GM19468 (cell line): ENCODE measurements around the gene ULBP3.
"Not testable (repeated sequence)": the region's sequence is repeated elsewhere in the genome, so short reads cannot be mapped to it uniquely, and the experiment has no call there.

ENCODE experiments used
- ATAC-seq: cut with Tn5 transposase; IDR thresholded peaks from one replicate; pipeline ENCODE4 v1.9.1; 2021; ENCODE audit warnings: mild to moderate bottlenecking, moderate library complexity, moderate number of reproducible peaks; ENCODE audit not compliant: unreplicated experiment; ENCODE audit errors: extremely low read depth

The ULBP3 gene

DNA sequence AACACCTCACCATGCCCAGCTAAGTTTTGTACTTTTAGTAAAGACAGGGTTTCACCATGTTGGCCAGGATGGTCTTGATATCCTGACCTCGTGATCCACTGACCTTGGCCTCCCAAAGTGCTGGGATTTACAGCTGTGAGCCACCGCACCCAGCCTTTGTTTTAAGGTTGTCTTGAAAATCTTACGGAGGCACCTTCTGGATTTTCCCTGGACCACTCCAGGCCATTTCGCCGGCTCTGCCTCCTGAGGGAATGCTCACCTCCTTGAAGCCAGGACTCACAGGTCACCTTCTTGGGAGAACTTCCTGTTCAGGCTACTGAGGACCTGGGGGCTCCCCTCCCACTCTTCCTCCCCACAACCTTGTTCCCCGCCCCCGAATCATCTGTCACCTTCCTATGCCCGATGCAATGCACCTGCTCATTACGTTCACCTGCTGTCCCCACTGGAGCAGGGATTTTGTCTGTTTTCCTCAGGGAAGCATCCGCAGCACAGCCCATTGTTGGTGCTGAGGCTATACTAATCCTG lies 24.2 kb downstream of the ULBP3 start:
- ATAC-seq = no peak

DNA sequence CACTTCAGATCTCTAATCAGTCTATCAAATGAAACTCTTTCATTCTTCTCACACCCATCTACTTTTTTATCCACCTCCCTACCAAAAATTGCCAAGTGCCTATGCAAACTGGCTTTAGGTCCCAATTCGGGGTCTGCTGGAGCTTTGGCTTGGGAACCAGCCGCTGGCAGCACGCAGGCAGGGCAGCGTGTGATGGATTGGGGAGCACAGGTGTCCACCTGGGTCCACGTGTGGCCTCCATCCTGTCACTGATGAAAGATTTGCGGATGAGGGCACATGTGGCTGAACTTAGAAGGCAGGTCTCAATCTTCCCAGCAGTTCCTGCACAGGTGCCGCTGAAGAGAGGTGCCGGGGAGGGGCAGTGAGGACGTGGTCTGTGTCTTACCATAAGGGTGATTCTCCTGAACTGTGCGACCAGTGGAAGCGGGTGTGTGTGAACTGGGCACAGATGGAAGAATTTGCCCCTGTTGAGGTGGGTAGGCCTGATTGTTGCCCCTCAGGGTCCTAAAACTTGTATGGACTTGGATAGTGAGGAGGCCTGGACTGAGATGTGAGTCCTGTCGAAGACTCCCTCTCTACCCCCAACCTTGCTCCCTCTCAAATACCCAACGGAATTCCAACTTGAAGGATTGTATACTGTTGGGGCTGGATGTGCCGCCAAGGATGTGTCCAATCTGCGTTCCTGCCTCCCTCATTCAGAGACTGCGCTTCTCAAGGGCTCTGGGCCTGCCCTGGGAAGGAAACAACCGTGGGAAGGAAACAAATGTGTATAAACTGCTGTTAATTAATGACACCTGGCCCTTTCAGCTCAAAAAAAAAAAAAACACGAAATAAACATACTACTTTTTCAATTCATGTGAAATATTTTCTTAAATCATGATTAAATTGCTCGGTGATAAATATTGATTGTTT lies 25.2 kb downstream of the ULBP3 start:
- ATAC-seq = no peak

DNA sequence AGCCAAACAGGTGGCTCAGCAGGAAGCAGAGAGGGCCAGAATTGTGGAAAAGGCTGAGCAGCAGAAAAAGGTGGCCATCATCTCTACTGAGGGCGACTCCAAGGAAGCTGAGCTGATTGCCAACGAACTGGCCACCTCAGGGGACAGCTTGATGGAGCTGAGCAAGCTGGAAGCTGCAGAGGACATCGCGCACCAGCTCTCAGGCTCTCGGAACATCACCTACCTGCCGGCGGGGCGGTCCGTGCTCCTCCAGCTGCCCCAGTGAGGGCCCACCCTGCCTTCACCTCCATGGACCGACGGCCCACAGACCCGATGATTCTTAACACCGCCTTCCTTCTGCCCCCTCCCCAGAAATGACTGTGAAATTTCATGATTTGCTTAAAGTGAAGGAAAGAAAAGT lies 25.8 kb downstream of the ULBP3 start:
- ATAC-seq = no peak

DNA sequence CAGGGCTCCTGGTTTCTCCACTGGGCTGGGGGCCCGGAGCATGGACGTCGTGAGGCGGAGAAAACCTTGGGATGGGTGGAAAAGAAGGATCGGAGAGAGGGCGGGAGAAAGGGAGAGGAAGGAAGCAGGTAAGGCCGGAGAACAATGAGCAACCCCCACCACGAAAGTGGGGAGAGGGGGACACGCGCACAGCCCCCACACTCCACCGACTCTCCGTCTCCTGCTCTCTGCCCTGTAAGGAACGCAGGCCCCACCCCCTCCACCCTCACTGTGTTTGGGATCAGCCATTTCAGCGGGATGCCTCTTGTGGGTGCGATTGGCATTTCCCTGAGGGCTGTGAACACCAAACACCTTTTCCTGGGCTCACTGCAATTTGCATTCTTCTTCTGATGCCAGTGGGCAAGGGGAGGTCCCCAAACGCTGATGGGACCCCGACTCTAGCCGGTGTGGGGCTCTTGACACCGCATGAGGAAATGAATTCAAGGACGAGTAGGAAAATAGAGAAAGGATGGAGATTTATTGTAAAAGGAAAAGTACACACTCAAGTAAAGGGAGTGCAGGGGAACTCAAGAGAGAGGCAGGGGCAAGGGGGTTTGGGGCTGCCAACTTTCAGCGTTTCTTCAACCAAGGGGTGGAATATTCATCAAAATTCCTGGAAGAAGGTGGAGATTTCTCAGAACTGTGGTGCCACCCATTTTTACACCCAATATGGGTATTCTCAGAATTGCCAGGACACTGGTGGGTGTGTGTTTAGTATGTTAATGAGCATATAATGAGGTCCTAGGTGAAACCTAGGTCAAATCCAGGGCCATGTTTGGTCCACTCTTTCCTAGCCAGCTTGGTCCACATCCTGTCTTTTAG lies 30.5 kb downstream of the ULBP3 start:
- no peak for ATAC-seq

DNA sequence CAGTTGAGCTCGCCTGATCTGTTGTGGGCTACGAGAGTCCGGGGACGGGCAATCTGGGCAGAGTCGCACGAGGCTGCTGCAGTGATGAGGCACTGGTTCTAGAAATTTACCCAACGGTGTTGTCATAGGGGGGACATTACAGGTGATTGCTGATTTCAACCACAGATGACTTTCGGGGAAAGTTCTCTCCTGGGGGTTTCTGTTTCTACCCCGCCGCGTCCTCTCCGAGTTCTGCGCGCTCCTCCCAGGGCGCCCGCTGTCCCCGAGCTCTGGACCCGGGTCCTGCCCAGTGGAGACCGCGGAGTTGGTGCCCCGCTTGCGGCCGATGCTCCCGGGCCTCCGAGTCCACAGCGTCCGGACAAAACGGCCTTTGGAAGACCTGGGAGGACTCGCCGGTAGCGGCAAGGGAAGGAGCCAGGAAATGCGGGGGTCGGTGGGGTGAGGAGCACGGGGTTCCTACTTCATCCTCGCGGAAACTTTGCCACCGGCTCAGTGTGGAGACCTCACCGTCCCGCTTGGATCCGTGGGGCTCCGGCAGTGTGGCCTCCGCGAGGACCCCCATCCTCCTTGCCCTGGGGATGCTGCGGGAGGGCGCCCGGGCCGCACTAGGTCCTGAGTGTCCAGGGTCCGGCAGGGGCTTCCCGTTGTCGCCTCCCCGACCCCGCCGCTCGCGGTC lies 31.3 kb downstream of the ULBP3 start:
- no peak for ATAC-seq

DNA sequence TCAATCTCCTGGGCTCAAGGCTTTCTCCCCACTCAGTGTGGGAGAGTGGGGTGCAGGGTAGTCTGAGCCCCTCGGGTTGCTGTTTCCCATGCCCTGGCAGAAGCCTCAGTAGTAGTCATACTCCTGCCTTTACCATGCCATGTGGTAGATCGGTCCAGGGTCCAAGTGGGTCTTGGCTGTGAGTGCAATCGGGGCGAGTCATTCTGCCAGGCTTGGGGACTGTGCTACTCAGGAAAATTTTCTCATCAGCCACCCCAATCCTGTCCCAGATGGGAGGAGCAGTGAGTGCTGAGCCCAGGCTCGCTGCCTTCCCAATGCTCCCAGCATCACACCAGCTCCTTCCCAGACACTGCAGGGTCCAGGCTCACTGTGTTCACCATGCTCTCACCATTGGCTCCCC lies 32.8 kb downstream of the ULBP3 start:
- ATAC-seq = no peak

DNA sequence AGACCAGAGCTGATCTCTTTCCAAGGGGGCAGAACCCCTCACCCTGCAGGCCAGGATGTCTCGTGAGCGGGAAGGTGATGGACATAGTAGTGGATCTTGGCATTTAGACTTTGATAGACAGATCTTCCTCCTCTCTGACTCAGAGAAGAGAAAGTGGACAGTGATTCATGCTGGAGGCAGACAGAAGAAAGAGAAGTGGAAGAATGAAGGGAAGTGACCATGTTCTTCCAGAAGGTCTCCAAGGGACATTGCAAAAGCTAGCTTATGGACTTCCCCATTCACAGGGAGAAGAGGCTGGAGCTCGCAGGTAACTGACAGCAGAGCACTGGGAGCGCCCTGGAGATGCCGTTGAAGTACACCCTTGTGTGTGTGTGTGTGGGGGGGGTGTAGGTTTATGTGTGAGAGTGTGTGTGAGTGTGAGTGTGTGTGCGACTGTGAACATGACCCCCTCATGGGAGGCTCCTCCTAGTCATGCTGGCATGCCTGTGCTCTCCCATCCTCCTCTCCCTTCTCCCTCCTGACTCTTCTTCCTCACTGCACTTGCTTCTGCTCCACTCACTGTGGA lies 35.6 kb downstream of the ULBP3 start:
- no peak for ATAC-seq

DNA sequence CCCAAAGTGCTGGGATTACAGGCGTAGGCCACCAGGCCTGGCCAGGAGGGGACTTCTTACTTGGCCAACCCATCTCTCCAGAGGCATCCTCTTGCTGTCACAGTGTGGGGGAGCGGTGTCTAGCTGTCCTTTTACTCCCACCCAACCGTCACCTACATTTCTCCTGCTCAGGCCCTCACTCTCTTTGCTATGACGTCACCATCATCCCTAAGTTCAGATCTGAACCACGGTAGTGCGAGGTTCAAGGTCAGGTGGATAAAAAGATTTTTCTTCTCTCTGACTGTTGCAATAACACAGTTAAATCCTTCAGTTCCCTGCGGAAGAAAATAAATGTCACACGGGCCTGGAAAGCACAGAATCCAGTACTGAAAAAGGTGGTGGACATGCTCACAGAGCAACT lies 36.3 kb downstream of the ULBP3 start:
- no peak for ATAC-seq

DNA sequence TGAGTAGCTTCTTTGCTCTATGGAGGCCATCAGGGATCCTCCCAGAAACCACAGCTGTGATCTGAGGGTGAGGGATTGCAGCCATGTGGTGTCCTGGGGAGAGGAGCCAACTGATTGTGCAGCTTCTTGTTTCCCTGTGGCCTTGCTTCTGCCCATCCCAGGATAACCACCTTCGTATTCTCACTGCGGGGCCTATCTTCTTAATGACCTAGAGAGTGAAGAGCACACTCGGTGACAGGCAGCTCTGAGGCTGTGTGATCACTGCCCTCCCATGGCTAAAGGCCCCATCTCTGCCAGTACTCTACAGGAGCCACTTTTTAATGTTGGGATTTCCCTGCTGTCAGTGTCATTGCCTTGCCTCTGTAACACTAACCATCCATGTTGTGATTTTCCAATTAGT lies 38.3 kb downstream of the ULBP3 start:
- no peak for ATAC-seq

DNA sequence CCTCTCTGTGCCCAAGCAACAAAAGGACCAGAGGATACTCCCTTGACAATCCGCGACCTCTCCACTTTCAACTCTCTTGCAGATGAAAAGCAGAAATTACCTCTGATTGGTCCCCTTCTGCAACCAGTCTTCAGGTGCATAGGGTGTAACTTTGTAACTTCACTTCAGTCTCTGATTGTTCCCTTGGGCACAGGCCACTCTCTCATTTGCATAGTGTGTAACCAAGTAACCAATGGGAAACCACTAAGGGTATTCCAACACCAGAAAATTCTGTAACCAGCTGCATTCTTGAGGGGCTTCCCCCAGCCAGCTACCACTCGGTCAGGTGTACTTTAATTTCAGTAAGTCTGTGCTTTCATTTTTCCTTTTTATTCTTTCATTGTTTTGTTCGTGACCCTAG lies 39.2 kb downstream of the ULBP3 start:
- no peak for ATAC-seq

DNA sequence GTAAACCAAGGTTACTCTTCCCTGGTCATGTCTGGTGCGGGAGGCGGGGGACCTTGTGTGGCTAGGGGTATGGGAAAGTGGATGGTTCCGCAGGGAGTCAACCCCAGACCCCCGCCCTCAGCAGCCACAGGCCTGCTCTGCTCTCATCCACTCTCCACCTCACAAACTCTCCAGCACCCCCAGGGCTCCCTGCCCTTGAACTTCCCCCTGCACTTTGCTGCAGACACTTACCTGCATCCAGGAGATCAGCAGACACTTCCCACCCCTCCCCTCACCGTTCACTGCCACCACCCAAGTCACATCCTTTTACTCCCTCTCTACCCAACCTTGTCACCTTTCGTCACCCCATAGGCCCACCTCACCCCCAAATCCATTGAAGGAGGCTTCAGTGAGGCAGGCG lies 39.6 kb downstream of the ULBP3 start:
- no peak for ATAC-seq

DNA sequence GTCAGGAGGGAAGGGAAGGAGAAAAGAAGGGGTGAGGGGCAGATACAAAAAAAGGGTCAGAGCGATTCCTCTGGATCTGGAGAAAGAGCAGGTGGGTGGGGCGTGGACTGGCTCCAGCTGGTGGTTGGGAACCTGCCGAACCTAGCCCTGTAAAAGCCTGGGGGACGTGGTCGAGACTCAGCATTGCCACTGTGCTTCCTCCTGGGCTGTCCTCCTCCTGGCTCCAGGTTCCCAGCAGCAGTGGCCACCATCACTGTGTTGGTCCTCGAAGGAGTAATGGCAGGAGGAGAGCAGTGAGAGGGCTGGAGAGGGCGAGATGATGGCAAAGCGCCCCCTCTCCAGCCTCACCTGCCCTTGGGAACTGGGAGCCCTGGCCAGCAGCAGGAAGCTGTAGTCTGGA lies 40.1 kb downstream of the ULBP3 start:
- no peak for ATAC-seq

DNA sequence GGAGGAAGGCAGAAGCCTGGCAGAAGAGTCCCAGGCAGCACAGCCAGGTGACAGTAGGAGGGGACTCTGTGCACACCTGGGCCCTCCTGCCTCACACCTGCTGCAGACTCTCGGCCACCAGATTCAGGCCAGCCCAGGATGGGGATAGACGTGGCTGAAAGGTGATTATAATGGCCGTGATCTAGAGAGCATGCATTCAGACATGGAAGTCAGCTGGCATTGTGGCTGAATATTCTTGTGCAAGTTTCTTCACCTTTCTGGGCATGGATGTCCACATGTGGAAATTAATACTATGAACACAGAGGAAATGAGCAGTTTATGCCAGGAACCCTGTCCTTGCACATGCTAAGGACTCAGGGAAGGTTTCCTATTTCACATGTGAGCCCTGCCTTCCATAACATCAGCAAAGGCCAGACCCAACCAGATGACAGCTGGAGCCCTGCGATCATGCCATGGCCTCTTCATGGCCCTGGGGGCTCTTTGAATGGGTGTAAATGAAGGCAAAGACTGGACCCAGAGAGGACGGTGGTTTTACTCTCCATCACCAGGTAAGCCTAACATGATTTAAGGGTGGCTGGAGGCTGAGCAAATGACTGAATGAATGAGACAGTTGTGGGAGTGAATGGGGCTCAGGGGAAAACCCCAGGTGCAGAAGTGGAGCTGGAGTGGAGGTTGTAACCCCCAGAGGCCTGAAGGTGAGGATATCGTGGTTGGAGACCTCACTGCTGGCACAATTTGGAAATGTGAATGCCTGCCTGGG lies 40.9 kb downstream of the ULBP3 start:
- ATAC-seq = no peak

DNA sequence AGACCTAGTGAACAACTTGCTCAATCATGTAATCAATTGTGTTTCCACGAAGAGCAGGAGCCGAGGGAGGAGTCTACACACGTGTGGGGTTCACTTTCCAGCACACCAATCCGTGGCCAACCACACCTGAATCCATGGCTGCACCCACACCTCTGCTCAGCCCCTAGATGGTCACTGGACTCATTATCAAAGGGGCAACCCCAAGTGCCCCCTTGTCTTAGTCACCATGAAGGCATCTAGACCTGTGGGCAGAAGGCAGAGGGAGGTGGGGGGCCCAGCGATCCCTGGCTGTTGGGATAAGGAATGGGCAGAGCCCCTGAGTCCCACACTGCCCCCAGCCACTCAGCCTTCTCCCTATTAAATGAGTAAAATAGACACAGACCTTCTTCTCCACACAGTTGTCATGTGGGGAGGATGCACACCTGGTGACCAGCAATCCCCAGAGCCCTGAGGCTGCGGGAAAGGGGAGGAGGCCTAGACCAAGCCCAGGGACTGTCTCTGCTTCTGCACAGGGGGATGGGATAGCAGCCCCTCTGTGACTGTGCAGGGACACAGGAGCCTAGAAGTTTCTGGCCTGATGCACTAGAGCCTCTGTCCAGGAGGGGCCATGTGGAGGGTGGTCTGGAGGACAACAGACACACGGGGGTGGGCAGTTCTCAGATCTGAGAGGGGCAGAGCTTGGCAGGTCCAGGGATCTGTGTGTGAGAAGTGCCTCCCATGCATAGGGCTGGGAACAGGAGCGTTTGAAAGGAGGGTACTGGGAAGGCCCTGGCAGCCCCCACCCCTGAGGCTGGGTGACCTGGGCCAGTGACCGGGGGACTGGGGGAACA lies 41.7 kb downstream of the ULBP3 start:
- ATAC-seq = no peak

DNA sequence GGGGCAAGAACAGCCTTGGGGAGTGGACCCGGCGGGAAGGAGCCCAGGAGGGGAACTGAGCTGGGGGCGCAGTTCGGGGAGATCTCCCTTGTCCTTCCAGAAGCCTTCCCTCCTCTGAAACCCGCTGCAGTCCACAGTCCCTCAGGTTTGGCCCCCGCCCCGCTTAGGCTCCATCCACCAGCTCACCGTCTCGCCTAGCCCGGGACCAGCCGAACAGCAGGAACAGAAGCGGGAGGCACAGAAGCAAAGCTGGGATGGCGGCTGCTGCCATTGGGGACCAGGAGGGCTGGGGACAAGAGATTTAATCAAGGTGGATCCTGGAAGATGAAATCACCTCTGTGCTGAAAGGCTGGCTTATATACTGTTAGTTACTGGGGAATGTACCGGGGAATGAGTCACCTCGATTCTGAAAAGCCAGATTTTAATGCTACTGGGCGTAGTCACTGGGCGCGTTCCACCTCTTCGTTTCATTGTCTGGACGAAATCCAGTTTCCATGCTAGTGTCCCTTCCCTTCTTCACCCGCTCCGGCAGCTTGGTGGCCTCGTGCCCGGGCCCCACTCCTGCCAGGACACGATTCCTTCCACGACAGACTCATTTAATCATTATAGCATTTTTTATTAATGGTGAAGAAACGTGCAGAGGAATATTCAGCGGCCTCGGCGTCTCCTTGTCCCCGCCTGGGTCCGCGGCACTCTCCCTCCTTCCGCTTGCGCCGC lies 43.6 kb downstream of the ULBP3 start, which contains the start of gene RAET1L:
Gene RAET1L, minus strand, starts transcription at position 332 of the 717 bp plus-strand sequence. Its CDS starts 61 bp downstream, at position 271.
- ATAC-seq = no peak

DNA sequence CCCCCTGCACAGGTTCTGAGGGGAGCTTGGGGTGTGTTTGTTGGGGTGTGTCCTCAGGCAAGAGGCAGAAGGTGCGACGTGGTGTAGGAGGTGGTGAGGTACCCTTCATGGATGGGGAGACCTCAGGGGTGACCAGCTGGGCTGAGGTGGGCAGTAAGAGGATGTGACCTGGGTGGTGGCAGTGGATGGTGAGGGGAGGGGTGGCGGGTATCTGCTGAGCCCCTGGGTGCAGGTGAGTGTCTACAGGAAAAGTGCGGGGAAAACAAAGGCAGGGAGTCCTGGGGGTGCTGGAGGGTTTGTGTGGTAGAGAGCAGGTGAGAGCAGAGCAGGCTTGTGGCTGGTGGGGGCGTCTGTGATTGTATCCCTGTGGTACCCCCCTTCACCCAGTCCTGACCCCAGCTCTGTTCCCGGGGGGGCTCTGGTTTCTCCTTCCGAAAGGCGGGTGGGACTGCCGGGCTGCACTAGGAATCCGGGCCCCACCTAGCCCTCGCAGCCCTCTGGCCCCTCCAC lies 44.2 kb downstream of the ULBP3 start:
- no peak for ATAC-seq

DNA sequence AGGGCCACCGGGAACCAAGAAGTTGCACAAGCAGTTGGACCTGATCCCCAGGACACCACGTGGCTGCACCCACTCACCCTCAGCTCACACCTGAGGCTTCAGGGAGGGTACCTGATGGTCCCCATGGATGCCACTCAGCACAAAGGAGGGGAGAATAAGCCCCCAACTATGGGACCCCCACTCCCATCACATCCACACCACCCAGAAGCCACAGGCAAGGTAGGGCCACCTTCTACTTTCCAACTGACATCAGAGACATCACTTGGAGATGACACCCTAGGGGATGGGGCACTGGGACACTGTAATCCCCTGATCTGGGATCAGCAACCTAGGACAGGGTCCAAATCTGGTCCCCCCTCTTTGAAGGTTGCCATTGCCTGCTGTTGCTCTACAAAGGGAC lies 44.9 kb downstream of the ULBP3 start:
- not testable (repeated sequence) for ATAC-seq

DNA sequence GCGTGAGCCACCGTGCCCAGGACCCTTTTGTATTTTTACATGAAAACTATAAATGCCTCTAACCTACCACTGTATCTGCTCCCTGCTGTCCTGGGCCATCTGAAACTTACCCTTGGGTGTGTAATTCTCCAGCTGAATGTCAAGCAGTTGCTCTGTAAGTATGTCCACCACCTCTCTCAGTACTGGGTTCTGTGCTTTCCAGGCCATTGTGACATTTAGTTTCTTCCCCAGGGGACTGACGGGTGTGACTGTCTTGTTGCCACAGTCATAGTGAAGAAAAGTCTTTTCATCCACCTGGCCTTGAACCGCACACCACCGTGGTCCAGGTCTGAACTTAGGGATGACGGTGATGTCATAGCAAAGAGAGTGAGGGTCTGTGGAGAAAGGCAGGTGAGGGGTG lies 47.1 kb downstream of the ULBP3 start:
- ATAC-seq = not testable (repeated sequence)
